ENCODE measurements around the gene NUDT5. TPM values are rescaled to one million over a fixed set of nuclear protein-coding genes. Genes with fewer than 3 reads are reported as not detected.

Gene NUDT5
- polyA plus RNA-seq, 3 donors: 28.3 to 51.1 (median 43.7) TPM

DNA sequence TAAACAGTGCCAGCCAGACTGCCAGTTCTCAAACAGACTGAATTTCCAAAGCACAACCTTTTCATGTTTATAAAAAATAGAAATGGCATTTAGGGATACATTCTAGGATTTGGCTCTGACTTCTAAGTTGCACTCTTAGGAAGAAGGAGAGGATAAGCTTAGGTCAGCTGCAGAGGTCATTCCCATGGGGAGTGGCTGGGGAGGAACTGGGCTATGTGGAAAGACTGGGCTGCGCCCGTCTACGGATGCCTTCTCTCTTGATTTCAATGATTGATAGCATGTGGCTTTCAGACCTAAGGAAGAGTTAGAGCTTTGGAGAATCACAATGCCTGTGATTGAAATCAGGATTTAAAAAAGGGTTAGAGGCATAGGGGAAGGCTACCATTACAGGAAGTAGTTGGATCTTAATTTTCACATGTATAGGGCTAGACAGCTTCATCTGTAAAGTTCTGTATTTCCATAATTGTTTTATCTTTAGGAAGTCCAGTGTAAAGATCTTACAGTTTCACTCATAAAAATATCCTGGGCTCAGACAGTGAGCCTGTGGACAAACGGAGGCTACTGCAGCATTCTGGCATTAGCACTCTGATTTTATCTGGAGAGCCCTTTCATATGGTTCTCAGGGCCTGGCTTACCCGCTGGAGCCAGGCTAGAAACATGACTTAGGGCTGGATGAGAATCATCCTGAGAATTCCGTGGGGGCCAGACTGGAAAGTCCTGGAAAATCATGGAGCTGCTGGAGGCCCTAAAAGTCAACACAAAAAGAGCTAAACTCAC, 29.5 kb downstream of the NUDT5 start:
- no peak overlapping the region for H3K4me3 ChIP-seq (replicated peaks in 1 of 3; ENCODE audit: low read depth in 2 of 3, low read length in 3 of 3)
- peaks cover 26 to 67% of the 10 kb centered on the region in 2 donors for H3K36me3 ChIP-seq (replicated peaks in 1 of 2; ENCODE audit: control insufficient read depth in 1 of 2, insufficient read depth in 2 of 2, low read length in 2 of 2)

DNA sequence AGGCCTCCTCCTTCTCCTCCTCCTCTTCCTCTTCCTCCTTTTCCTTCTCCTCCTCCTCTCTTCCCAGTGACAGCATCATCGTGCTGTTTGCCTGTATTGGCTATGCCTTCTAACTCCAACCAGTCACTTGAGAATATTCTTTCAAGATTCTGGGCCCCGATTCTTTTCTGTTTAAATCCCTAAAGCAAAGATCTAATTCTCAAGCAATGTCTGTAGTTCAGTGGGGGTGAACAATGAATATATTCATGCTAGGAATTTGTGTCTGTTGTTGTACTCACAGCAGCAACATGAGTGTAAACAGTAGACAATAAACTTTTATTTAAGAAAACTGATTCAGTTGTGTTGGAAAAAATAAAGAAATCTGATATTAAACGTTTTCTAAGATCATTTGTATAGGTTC, 30.7 kb downstream of the NUDT5 start:
- no CpG with 5 or more reads among the region's 3 CpGs for WGBS (ENCODE audit: insufficient coverage)
- Histone ChIP-seq H3K4me3 (replicated peaks in 1 of 3; ENCODE audit: low read depth in 2 of 3, low read length in 3 of 3) (no peak overlapping the region), H3K27ac (ENCODE audit: low read depth in 1 of 2, low read length in 2 of 2) (no peak overlapping the region), H3K4me1 (ENCODE audit: control insufficient read depth in 1 of 2, insufficient read depth in 2 of 2, low read length in 2 of 2) (no peaks in the 10 kb centered on the region), H4K20me1 (ENCODE audit: insufficient read depth, low read length) (peaks cover 41% of the 10 kb centered on the region), H3K9ac (ENCODE audit: insufficient read depth, low read length, poor library complexity, severe bottlenecking) (no peak overlapping the region), H3K4me2 (replicated peaks; ENCODE audit: extremely low read depth, low read length, poor library complexity, severe bottlenecking) (no peak overlapping the region), H3K27me3 (ENCODE audit: control insufficient read depth in 2 of 2, insufficient read depth in 2 of 2, low read length in 2 of 2) (peaks cover 39 to 62% of the 10 kb centered on the region in 2 donors), H3K9me3 (replicated peaks in 1 of 2; ENCODE audit: control insufficient read depth in 1 of 2, insufficient read depth in 1 of 2, low read length in 2 of 2) (no peaks in the 10 kb centered on the region), H3K79me2 (ENCODE audit: insufficient read depth, low read length) (no peaks in the 10 kb centered on the region), H2AFZ (ENCODE audit: insufficient read depth, low read depth, low read length, poor library complexity, severe bottlenecking) (no peak overlapping the region), H3K36me3 (replicated peaks in 1 of 2; ENCODE audit: control insufficient read depth in 1 of 2, insufficient read depth in 2 of 2, low read length in 2 of 2) (peaks cover 14 to 56% of the 10 kb centered on the region in 2 donors)
- H3K9me3 Mint-ChIP-seq: peaks cover 0 to 8% (median 2%) of the 10 kb centered on the region in 7 donors
- H3K27me3 Mint-ChIP-seq (ENCODE audit: low read depth in 3 of 3): peaks cover 40 to 50% (median 49%) of the 10 kb centered on the region in 3 donors
- no peak overlapping the region for H3K27ac Mint-ChIP-seq
- no peaks in the 10 kb centered on the region for H3K4me1 Mint-ChIP-seq
- peak overlapping the region in 1 of 2 donors; percentile 50 for H3K4me3 Mint-ChIP-seq
- no peak for DNase-seq
- TF ChIP-seq, protein P1, sequence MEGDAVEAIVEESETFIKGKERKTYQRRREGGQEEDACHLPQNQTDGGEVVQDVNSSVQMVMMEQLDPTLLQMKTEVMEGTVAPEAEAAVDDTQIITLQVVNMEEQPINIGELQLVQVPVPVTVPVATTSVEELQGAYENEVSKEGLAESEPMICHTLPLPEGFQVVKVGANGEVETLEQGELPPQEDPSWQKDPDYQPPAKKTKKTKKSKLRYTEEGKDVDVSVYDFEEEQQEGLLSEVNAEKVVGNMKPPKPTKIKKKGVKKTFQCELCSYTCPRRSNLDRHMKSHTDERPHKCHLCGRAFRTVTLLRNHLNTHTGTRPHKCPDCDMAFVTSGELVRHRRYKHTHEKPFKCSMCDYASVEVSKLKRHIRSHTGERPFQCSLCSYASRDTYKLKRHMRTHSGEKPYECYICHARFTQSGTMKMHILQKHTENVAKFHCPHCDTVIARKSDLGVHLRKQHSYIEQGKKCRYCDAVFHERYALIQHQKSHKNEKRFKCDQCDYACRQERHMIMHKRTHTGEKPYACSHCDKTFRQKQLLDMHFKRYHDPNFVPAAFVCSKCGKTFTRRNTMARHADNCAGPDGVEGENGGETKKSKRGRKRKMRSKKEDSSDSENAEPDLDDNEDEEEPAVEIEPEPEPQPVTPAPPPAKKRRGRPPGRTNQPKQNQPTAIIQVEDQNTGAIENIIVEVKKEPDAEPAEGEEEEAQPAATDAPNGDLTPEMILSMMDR (IDR thresholded peaks at IDR 0.05): no peak
- H3K36me3 Mint-ChIP-seq: peaks cover 74 to 82% of the 10 kb centered on the region in 2 donors
- intact Hi-C loops (cut with micrococcal nuclease): no loop called here

More for the DNA sequence above, 29.5 kb downstream of the NUDT5 start:
- 97% methylated on average over 6 of the region's 6 CpGs for WGBS (ENCODE audit: insufficient coverage)
- Histone ChIP-seq H2AFZ (ENCODE audit: insufficient read depth, low read depth, low read length, poor library complexity, severe bottlenecking) (no peak overlapping the region), H3K4me1 (ENCODE audit: control insufficient read depth in 1 of 2, insufficient read depth in 2 of 2, low read length in 2 of 2) (no peaks in the 10 kb centered on the region), H3K4me2 (replicated peaks; ENCODE audit: extremely low read depth, low read length, poor library complexity, severe bottlenecking) (no peak overlapping the region), H3K27ac (ENCODE audit: low read depth in 1 of 2, low read length in 2 of 2) (no peak overlapping the region), H3K9ac (ENCODE audit: insufficient read depth, low read length, poor library complexity, severe bottlenecking) (no peak overlapping the region), H3K27me3 (ENCODE audit: control insufficient read depth in 2 of 2, insufficient read depth in 2 of 2, low read length in 2 of 2) (peaks cover 31 to 51% of the 10 kb centered on the region in 2 donors), H3K79me2 (ENCODE audit: insufficient read depth, low read length) (no peaks in the 10 kb centered on the region), H4K20me1 (ENCODE audit: insufficient read depth, low read length) (peaks cover 34% of the 10 kb centered on the region), H3K9me3 (replicated peaks in 1 of 2; ENCODE audit: control insufficient read depth in 1 of 2, insufficient read depth in 1 of 2, low read length in 2 of 2) (no peaks in the 10 kb centered on the region)
- H3K27ac Mint-ChIP-seq: no peak overlapping the region
- peak overlapping the region in 1 of 2 donors; percentile 26 for H3K4me3 Mint-ChIP-seq
- peaks cover 0 to 2% (median 0%) of the 10 kb centered on the region in 7 donors for H3K9me3 Mint-ChIP-seq
- H3K36me3 Mint-ChIP-seq: peaks cover 78 to 84% of the 10 kb centered on the region in 2 donors
- H3K27me3 Mint-ChIP-seq (ENCODE audit: low read depth in 3 of 3): peaks cover 31 to 42% (median 40%) of the 10 kb centered on the region in 3 donors
- TF ChIP-seq, protein P1 (IDR thresholded peaks at IDR 0.05): no peak
- intact Hi-C loops (cut with micrococcal nuclease): no loop called here
- no peaks in the 10 kb centered on the region for H3K4me1 Mint-ChIP-seq
- DNase-seq: no peak

All from CD14-positive monocyte (primary cell).